Ovary (tissue), 9 donors: ENCODE data around the gene SOX5. TPM values are rescaled to one million over a fixed set of nuclear protein-coding genes. Genes with fewer than 3 reads are reported as not detected.

Experiments
- DNase-seq, 5 donors: peaks; one replicate each; pipeline ENCODE4 v3.0.0-alpha.2; 2019 to 2020
- H3K27ac ChIP-seq, 2 donors: fragments of 200-600 bp; one replicate each; pipeline versions ENCODE4 v1.5.1 to v1.8.0; 2019 to 2022
- H3K27me3 ChIP-seq: fragments of 200-600 bp; one replicate; pipeline ENCODE4 v1.8.0; 2022
- H3K36me3 ChIP-seq: fragments of 200-600 bp; sonication (generic); one replicate; pipeline ENCODE4 v1.5.1; 2019
- H3K4me1 ChIP-seq: one replicate; pipeline ENCODE4 v1.8.1; 2013; ENCODE audit warnings: mild to moderate bottlenecking, moderate library complexity; ENCODE audit not compliant: insufficient read depth
- H3K4me3 ChIP-seq: fragments of 200-600 bp; sonication (generic); one replicate; pipeline ENCODE4 v1.5.1; 2017
- H3K9me3 ChIP-seq, 2 donors: fragments of 200-600 bp in 1 of 2; sonication (generic) in 1 of 2; one replicate each; pipeline versions ENCODE4 v1.5.1 to v1.8.1; 2013 to 2019; ENCODE audit warnings: mild to moderate bottlenecking in 1 of 2, moderate library complexity in 1 of 2
- EP300 ChIP-seq: sonication (generic); formaldehyde crosslinking; IDR thresholded peaks from one replicate; pipeline ENCODE4 v1.6.1; 2017; ENCODE audit warnings: antibody characterized with exemption
- POLR2A ChIP-seq: fragments of 450-650 bp; IDR thresholded peaks from one replicate; pipeline ENCODE4 v1.6.1; 2017; ENCODE audit warnings: antibody characterized with exemption, mild to moderate bottlenecking, moderate library complexity
- WGBS, 3 donors: extraction: QIAGEN DNeasy Blood & Tissue Kit in 1 of 3; methylation state at CpG; one replicate each; pipeline versions ENCODE4 v1.1.5 to v1.1.7; 2013 to 2017; 5-methylcytosine and 5-hydroxymethylcytosine counted together
- intact Hi-C, 4 donors: fragments of 100-400 bp; cut with DNase I; formaldehyde crosslinking; loops; one replicate each; pipeline versions ENCODE4 v1.11.0 to v1.15.1; 2022 to 2023
- polyA plus RNA-seq, 2 donors: library from polyadenylated mRNA; stranded (reverse); fragments of 200-250 nt in 1 of 2; fragments of 350-450 nt in 1 of 2; fragmentation: Illumina TruSeq in 1 of 2; extraction: RNeasy Lipid Tissue Mini Kit (QIAGEN cat#74804) in 1 of 2; gene quantifications; one replicate each; pipeline ENCODE4 v1.2.3, GENCODE V29; 2013 to 2014
- total RNA-seq, 7 donors: library from RNA; depleted of rRNA in 2 of 7; stranded (reverse); fragments of >200 nt in 2 of 7; fragmentation: NEBNext Ultra II Directional in 3 of 7; extraction: Animal tissue kit (Norgen Biotek cat#: 25700) in 3 of 7; gene quantifications; one replicate each; pipeline versions ENCODE4 v1.1.0 to v1.2.4, GENCODE V29; 2016 to 2023
- TF ChIP-seq, protein P1 (sequence below), 3 donors: fragments of 450-650 bp in 2 of 3; fragments of 200-600 bp in 1 of 3; IDR thresholded peaks; one replicate each; pipeline versions ENCODE4 v1.5.1 to v1.8.0; 2016 to 2022; ENCODE audit warnings: antibody characterized with exemption in 3 of 3, mild to moderate bottlenecking in 1 of 3
- donor health status: DM: no; HTN: no; CAD: no; lungs with moderate emphysema.
- donor health status: DM: no; HTN: no; CAD: no.
- donor health status: Bipolar disorder and iron deficiency.
- donor health status: DM: yes; HTN: yes; CAD: no.
- donor health status: DM: no; HTN: no; CAD: no.
- donor health status: DM: yes; HTN: yes; CAD: no.

The SOX5 gene
- total and polyA plus RNA-seq, 9 donors: 5.7 to 33.7 (median 21.4) TPM

DNA sequence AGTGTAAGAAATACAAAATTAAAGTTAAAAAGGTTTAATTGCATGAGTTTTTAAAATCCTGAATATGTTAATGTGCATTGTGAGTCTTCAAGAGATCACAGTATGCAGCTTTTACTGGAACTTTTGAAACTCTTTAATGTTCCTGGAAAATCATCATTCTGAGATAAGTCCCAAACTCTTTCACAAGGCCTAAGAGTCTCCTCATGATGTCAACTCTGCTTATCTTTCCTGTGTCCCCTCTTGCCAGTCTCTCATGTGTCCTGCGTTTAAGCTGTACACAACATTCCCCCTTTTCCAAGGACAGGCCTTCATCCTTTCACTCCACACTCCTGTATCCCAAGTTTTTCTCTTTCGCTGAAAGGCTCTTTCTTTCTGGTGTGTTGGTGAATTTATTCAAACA lies 380.1 kb downstream of the SOX5 start:
- no peak overlapping the region for H3K27ac ChIP-seq
- intact Hi-C loops: no loop called here
- H3K9me3 ChIP-seq: no peaks in the 10 kb centered on the region
- TF ChIP-seq EP300: no peak
- TF ChIP-seq, protein P1, sequence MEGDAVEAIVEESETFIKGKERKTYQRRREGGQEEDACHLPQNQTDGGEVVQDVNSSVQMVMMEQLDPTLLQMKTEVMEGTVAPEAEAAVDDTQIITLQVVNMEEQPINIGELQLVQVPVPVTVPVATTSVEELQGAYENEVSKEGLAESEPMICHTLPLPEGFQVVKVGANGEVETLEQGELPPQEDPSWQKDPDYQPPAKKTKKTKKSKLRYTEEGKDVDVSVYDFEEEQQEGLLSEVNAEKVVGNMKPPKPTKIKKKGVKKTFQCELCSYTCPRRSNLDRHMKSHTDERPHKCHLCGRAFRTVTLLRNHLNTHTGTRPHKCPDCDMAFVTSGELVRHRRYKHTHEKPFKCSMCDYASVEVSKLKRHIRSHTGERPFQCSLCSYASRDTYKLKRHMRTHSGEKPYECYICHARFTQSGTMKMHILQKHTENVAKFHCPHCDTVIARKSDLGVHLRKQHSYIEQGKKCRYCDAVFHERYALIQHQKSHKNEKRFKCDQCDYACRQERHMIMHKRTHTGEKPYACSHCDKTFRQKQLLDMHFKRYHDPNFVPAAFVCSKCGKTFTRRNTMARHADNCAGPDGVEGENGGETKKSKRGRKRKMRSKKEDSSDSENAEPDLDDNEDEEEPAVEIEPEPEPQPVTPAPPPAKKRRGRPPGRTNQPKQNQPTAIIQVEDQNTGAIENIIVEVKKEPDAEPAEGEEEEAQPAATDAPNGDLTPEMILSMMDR (IDR thresholded peaks at IDR 0.05): no peak
- no peak for TF ChIP-seq POLR2A
- no peaks in the 10 kb centered on the region for H3K36me3 ChIP-seq
- H3K4me1 ChIP-seq: peaks cover under 1% of the 10 kb centered on the region
- 96 to 97% (median 97%) methylated on average over 2 of the region's 2 CpGs for WGBS, 3 donors
- no peak for DNase-seq
- H3K4me3 ChIP-seq: no peak overlapping the region
- no peaks in the 10 kb centered on the region for H3K27me3 ChIP-seq

DNA sequence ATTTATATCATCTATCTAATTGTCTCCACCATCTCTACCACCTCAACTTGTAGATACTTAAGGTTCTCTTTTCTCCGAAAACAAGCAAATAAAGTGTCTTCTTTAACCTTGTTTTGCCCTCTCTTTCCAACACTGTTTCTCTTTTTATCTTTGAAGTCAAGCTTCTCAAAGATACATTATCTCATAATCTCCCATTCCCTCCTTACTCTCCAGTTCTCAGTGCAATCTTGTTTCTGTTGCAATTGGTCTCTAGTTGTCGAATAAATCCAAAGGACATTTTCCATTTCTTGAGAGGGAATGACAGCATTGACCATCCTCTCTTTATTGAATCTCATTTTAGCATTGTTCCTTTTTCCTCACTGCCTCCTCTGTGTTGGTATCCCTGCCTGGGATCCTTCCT lies 383.3 kb downstream of the SOX5 start:
- TF ChIP-seq EP300 (no peak), POLR2A (no peak)
- TF ChIP-seq, protein P1 (IDR thresholded peaks at IDR 0.05): no peak
- intact Hi-C loops: no loop called here
- Histone ChIP-seq H3K27me3 (no peaks in the 10 kb centered on the region), H3K9me3 (no peaks in the 10 kb centered on the region), H3K4me1 (peaks cover 1% of the 10 kb centered on the region), H3K27ac (no peak overlapping the region), H3K36me3 (no peaks in the 10 kb centered on the region), H3K4me3 (no peak overlapping the region)
- DNase-seq: no peak
- WGBS, 3 donors: 48 to 49% (median 49%) methylated on average over 2 of the region's 2 CpGs

DNA sequence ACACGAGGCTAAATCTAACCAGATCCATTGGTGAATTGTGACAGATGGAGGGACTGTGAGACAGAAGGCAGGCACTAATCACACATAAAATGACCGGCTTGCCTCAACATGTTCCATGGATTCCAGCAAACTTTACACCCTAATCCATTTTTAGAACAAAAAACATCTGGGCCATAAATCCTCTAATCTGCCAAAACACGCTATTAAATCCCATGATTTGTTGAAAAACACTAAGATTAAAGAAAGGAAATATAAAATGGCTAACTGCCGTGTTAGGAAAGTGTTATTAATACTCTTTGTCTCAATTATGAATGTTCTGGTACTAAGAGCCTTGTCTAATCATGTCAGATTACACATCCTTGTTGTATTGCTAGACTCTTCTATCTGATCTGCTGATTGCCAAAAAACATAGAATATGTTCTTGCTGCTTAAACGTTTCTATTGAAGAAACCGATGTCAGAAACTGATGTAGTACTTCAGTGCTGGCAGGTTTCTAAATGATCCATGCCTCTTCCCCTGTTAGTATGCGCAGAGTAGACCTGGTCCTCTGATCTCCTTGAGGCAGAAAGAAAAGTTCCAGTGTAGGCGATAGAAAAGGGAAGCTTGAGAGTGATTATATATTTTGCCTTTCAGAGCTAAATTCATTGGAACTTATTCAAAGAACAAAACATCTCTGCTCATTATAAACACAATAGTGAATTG lies 384.9 kb downstream of the SOX5 start:
- H3K9me3 ChIP-seq: no peaks in the 10 kb centered on the region
- intact Hi-C loops: no loop called here
- no peak for DNase-seq
- 8 to 11% (median 10%) methylated on average over 8 of the region's 8 CpGs for WGBS, 3 donors
- H3K36me3 ChIP-seq: no peaks in the 10 kb centered on the region
- H3K4me1 ChIP-seq: peaks cover 1% of the 10 kb centered on the region
- H3K27me3 ChIP-seq: no peaks in the 10 kb centered on the region
- TF ChIP-seq EP300 (no peak), POLR2A (no peak)
- TF ChIP-seq, protein P1 (IDR thresholded peaks at IDR 0.05): no peak
- H3K27ac ChIP-seq: peak overlapping the region in 1 of 2 donors; percentile 4
- peak overlapping the region; percentile 10 for H3K4me3 ChIP-seq

DNA sequence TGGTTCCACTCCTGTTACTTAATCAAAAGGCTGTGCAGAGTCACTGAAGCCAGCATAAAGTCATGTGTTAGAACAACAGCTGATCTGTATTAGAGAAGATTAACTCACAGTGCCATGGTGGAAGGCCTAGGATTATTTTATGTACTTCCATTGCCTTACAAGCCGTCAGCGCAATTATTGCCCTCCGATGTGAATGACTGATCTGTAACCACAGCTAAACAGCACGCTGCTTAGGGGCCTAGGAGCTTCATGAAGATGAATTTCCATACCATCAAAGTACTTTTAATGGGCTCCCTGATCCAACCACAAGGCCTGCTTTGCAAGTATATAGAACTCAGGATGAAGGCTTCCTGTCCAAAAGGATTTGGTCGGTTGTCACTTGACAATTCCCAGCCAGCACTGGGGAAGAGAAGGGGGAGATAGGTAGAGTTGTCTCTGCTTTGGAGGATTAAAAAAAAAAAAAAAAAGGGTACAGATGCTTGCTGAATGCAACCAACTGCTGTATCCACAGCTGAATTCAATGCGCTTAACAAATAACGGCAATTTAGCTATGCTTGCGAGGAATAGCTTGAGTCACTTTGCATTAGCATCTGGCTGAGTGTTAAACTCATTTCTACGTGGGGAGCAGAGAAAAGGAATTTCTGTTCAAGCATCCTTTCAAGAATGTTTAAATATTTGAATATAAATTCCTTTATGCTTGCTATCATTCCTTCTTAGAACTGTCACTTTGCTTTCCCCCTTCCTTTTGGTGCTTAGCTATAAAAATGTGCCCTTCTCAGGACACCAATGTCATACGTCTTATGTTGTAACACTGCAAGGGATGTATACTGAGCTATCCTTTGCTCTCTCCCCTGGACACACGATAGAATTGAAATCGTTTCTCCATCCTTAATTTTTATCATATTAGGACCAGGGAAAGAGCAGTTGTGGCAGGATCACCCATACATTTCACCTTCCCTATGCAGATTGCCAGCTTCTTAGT lies 387.8 kb downstream of the SOX5 start:
- intact Hi-C loops: no loop called here
- Histone ChIP-seq H3K27ac (no peak overlapping the region), H3K4me3 (no peak overlapping the region), H3K27me3 (no peaks in the 10 kb centered on the region), H3K36me3 (no peaks in the 10 kb centered on the region), H3K4me1 (peaks cover 1% of the 10 kb centered on the region), H3K9me3 (no peaks in the 10 kb centered on the region)
- 94 to 96% (median 95%) methylated on average over 12 of the region's 12 CpGs for WGBS, 3 donors
- TF ChIP-seq EP300 (no peak), POLR2A (no peak)
- TF ChIP-seq, protein P1 (IDR thresholded peaks at IDR 0.05): no peak
- DNase-seq: no peak
